ENCODE data around the gene NLN.
"Not testable (repeated sequence)": the region's sequence is repeated elsewhere in the genome, so short reads cannot be mapped to it uniquely, and the experiment has no call there.

Gene NLN

DNA sequence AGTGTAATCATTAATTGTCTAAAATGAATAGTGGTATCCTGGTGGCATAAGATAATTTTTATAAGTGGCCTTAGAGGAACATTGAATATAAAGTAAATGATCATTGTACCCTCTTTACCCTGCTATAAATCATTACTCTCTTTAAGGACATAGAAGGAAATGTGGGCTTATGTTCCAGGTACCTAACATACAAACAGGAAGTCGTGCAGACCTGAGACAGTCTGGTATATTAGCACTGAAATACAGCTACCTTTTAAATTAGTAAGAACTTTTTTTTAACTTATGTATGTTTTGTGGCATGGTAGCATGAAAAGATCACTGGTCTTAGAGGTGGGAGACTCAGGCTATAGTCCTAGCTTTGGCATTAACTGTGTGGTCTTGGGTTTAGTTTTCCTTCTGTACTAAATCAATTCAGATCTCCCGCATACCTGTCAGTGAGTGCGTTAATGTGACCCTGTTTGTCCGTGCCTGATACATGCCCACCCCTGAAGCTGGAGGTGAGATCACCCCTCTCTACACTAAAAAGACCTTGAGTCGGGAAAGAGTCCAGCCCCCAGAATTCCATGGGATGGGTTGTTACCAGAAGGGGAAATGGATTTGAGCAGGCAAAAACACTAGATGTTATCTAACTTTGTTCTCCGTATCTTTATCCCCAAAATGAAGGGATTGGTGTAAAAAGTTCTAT, 145.0 kb downstream of the NLN start:
- ChIA-PET POLR2A (no interaction called here), CTCF (interaction anchor here (0.9 to 1.7 kb wide), 2 partner anchors 14 to 55 kb away, joined by 3 read pairs; no protein-coding TSS in a partner anchor)
- TF ChIP-seq, protein P1, sequence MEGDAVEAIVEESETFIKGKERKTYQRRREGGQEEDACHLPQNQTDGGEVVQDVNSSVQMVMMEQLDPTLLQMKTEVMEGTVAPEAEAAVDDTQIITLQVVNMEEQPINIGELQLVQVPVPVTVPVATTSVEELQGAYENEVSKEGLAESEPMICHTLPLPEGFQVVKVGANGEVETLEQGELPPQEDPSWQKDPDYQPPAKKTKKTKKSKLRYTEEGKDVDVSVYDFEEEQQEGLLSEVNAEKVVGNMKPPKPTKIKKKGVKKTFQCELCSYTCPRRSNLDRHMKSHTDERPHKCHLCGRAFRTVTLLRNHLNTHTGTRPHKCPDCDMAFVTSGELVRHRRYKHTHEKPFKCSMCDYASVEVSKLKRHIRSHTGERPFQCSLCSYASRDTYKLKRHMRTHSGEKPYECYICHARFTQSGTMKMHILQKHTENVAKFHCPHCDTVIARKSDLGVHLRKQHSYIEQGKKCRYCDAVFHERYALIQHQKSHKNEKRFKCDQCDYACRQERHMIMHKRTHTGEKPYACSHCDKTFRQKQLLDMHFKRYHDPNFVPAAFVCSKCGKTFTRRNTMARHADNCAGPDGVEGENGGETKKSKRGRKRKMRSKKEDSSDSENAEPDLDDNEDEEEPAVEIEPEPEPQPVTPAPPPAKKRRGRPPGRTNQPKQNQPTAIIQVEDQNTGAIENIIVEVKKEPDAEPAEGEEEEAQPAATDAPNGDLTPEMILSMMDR (IDR thresholded peaks at IDR 0.05; ENCODE audit: control extremely low read depth, extremely low read depth, low read depth, missing control alignments): no peak
- no peak for DNase-seq (ENCODE audit: extremely low spot score)

DNA sequence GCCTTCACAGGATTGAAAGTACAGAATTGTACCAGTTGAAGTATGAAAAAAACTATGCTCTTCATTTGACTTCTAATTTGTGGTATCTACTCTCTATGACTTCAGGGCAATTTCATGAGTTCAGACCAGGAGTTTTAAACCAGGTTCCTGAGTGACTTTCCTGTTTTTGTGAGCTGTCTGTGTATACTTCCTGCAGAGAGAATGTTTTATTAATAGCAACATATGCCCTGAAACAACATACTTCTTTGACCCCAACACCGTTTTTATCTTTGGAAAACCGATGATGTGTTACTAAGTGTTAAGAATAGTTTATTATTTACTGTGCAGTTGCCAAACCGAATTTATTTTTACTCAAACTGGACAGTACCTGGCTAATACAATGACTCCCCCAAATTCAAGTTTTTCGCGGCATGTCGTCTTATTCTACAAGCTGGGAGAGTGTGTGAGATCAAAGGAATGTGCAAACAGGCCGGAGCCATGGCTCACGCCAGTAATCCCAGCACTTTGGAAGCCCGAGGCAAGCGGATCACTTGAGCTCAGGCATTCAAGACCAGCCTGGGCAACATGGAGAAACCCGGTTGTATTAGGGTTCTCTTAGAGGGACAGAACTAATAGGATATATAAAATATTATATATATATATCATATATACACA, 145.7 kb downstream of the NLN start:
- TF ChIP-seq, protein P1 (IDR thresholded peaks at IDR 0.05; ENCODE audit: control extremely low read depth, extremely low read depth, low read depth, missing control alignments): no peak
- ChIA-PET POLR2A (no interaction called here), CTCF (interaction anchor here (0.9 to 1.7 kb wide), 2 partner anchors 13 to 56 kb away, joined by 3 read pairs; no protein-coding TSS in a partner anchor)
- no peak for DNase-seq (ENCODE audit: extremely low spot score)

DNA sequence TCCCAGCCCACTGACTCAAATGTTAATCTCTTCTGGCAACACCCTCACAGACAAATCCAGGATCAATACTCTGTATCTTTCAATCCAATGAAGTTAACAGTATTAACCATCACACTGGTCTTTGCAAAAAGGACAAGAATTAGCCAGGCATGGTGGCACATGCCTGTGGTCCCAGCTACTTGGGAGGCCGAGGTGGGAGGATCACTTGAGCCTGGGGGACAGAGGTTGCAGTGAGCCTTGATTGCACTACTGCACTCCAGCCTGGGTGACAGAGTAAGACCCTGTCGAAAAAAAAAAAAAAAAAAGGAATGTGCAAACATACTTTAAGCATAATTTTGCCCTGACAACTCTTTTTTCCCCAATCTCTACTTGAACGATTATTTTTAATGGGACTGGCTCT, 146.5 kb downstream of the NLN start:
- CTCF ChIA-PET: no interaction called here
- POLR2A ChIA-PET: no interaction called here
- DNase-seq (ENCODE audit: extremely low spot score): no peak
- TF ChIP-seq, protein P1 (IDR thresholded peaks at IDR 0.05; ENCODE audit: control extremely low read depth, extremely low read depth, low read depth, missing control alignments): no peak

DNA sequence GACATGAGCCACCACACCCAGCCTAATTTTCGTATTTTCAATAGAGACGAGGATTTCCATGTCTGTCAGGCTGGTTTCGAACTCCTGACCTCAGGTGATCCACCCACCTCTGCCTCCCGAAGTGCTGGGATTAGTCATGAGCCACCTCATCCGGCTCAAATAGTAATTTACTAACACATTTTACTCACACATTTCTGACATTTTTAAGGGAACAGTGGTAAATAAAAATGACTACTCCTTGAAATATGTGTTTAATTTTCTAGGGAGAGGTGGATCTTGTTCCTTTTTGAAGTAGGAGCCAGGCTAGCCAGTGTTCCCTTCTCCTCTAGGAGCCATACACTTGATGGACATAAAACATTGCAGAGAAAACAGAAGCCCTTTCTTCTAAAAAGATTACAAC, 149.2 kb downstream of the NLN start:
- ChIA-PET POLR2A (no interaction called here), CTCF (no interaction called here)
- DNase-seq (ENCODE audit: extremely low spot score): no peak
- TF ChIP-seq, protein P1 (IDR thresholded peaks at IDR 0.05; ENCODE audit: control extremely low read depth, extremely low read depth, low read depth, missing control alignments): no peak

DNA sequence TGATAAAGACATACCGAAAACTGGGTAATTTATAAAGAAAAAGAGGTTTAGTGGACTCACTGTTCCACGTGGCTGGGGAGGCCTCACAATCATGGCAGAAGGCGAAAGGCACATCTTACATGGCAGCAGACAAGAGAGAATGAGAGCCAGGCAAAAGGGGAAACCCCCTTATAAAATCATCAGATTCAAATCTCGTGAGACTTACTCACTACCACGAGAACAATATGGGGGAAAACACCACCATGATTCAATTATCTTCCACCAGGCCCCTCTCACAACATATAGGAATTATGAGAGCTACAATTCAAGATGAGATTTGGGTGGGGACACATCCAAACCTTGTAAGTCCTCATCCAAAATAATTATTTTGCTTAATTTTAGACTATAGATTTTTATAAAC, 149.8 kb downstream of the NLN start:
- DNase-seq (ENCODE audit: extremely low spot score); POLR2A ChIA-PET: not testable (repeated sequence)
- CTCF ChIA-PET: interaction anchor here (0.9 kb wide), 1 partner anchor 54 kb away, joined by 3 read pairs; the partner anchor contains the start of gene ERBIN

DNA sequence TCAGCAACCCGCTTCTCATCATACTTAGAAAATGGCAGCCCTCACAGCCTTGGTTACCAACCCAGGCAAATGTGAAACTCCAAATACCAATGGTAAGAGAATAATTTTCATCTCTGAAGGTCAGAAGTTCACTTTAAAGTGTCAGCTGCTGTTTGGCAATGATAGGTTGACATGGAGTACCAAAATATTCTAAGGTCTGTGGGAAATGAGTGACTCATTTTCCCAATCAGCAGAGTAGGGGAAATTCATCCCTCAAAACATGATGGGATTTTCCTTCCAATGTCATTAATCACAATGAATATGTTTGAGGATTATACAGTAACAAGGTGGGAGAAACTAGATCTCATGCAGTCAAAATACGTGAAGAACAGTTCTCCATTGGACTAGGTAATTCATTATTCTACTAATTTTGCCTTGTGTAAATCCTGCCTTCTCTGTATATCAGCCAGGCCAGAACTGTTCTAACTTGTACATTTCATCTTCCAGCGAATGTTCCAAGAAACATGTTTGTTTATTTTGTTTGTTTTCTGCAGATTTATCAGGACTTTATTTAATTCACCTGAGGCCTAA, 151.3 kb downstream of the NLN start:
- CTCF ChIA-PET: no interaction called here
- TF ChIP-seq, protein P1 (IDR thresholded peaks at IDR 0.05; ENCODE audit: control extremely low read depth, extremely low read depth, low read depth, missing control alignments): no peak
- no peak for DNase-seq (ENCODE audit: extremely low spot score)
- POLR2A ChIA-PET: no interaction called here

DNA sequence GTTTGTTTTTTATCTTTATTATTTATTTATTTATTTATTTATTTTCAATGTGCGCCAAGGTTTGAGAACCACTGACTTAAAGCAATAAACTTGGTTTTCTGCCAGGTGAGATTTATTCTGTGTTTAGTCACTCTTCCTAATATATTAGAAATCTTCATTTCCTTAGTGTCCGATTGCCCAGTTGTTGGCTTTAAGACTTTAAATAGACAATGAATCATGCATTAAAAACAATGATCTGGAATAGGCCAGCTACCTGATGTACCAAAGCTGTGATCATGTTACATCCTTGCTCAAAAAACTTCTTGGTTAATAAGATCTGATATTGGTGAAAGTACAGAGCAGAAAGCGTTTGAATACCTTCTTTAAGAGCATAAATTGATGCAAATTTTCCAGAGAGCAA, 152.2 kb downstream of the NLN start:
- no peak for DNase-seq (ENCODE audit: extremely low spot score)
- CTCF ChIA-PET: interaction anchor here (1.1 to 1.7 kb wide), 2 partner anchors 15 to 39 kb away, joined by 3 to 4 read pairs; no protein-coding TSS in a partner anchor
- TF ChIP-seq, protein P1 (IDR thresholded peaks at IDR 0.05; ENCODE audit: control extremely low read depth, extremely low read depth, low read depth, missing control alignments): no peak
- POLR2A ChIA-PET: no interaction called here

Measured in GM10248 (cell line).